Parathyroid adenoma (tissue), 2 donors: ENCODE data around the gene MAP4K4.

ENCODE experiments used
- H2AFZ ChIP-seq: fragments of 300-600 bp; sonication (generic); one replicate; pipeline ENCODE4 v1.7.0; 2017; ENCODE audit warnings: antibody characterized with exemption, mild to moderate bottlenecking
- H3K27ac ChIP-seq: fragments of 300-600 bp; sonication (generic); one replicate; pipeline ENCODE4 v1.7.0; 2017
- H3K27me3 ChIP-seq: fragments of 300-600 bp; sonication (generic); one replicate; pipeline ENCODE4 v1.7.0; 2017; ENCODE audit warnings: low read length; ENCODE audit not compliant: control insufficient read depth, insufficient read depth
- H3K36me3 ChIP-seq: fragments of 300-600 bp; sonication (generic); one replicate; pipeline ENCODE4 v1.7.0; 2017; ENCODE audit warnings: low read length; ENCODE audit not compliant: control insufficient read depth, insufficient read depth
- H3K4me1 ChIP-seq: fragments of 300-600 bp; sonication (generic); one replicate; pipeline ENCODE4 v1.7.0; 2017; ENCODE audit warnings: control low read depth
- H3K4me2 ChIP-seq: fragments of 300-600 bp; sonication (generic); one replicate; pipeline ENCODE4 v1.7.0; 2017; ENCODE audit warnings: low read length
- H3K4me3 ChIP-seq: fragments of 300-600 bp; sonication (generic); one replicate; pipeline ENCODE4 v1.7.0; 2017; ENCODE audit warnings: low read depth, low read length
- H3K79me2 ChIP-seq: fragments of 300-600 bp; sonication (generic); one replicate; pipeline ENCODE4 v1.7.0; 2017; ENCODE audit warnings: control low read depth
- H3K9ac ChIP-seq: fragments of 300-600 bp; sonication (generic); one replicate; pipeline ENCODE4 v1.7.0; 2017; ENCODE audit warnings: mild to moderate bottlenecking
- H3K9me3 ChIP-seq: fragments of 300-600 bp; sonication (generic); one replicate; pipeline ENCODE4 v1.7.0; 2017; ENCODE audit warnings: low read length; ENCODE audit not compliant: control insufficient read depth
- CTCF ChIP-seq: fragments of 300-600 bp; sonication (generic); IDR thresholded peaks from one replicate; pipeline ENCODE4 v1.7.0; 2017; ENCODE audit warnings: antibody characterized with exemption, mild to moderate bottlenecking
- donor health status: primary hyperparathyroidism.

The MAP4K4 gene

GRCh38 chr2:101741775-101742520 is 44.4 kb downstream of the MAP4K4 start:
- Histone ChIP-seq H3K9me3 (no peaks in the 10 kb centered on the region), H2AFZ (no peak overlapping the region), H3K27me3 (no peaks in the 10 kb centered on the region), H3K4me2 (no peak overlapping the region), H3K79me2 (peaks cover 30% of the 10 kb centered on the region), H3K4me3 (no peak overlapping the region), H3K4me1 (peaks cover 17% of the 10 kb centered on the region), H3K36me3 (no peaks in the 10 kb centered on the region), H3K27ac (no peak overlapping the region), H3K9ac (no peak overlapping the region)
- no peak for TF ChIP-seq CTCF

- H3K4me3 ChIP-seq = no peak overlapping the region
- H3K9ac ChIP-seq = no peak overlapping the region
- H3K79me2 ChIP-seq = peaks cover 35% of the 10 kb centered on the region
- H3K9me3 ChIP-seq = no peaks in the 10 kb centered on the region
- no peak for TF ChIP-seq CTCF
- H3K4me1 ChIP-seq = peaks cover 17% of the 10 kb centered on the region
- no peak overlapping the region for H2AFZ ChIP-seq
- H3K27ac ChIP-seq = no peak overlapping the region
- no peaks in the 10 kb centered on the region for H3K36me3 ChIP-seq
- H3K4me2 ChIP-seq = no peak overlapping the region
- H3K27me3 ChIP-seq = no peaks in the 10 kb centered on the region
Measured at GRCh38 chr2:101742547-101742946, 45.0 kb downstream of the MAP4K4 start.

- Histone ChIP-seq H3K27me3 (no peaks in the 10 kb centered on the region), H3K9ac (no peak overlapping the region), H3K4me3 (no peak overlapping the region), H3K9me3 (no peaks in the 10 kb centered on the region), H3K79me2 (peaks cover 32% of the 10 kb centered on the region), H3K27ac (no peak overlapping the region), H3K36me3 (no peaks in the 10 kb centered on the region), H3K4me1 (peaks cover 17% of the 10 kb centered on the region), H2AFZ (no peak overlapping the region), H3K4me2 (no peak overlapping the region)
- no peak for TF ChIP-seq CTCF
Measured at GRCh38 chr2:101743288-101743687, 45.8 kb downstream of the MAP4K4 start.

- H2AFZ ChIP-seq = no peak overlapping the region
- no peak overlapping the region for H3K4me3 ChIP-seq
- H3K9ac ChIP-seq = no peak overlapping the region
- H3K27ac ChIP-seq = no peak overlapping the region
- no peaks in the 10 kb centered on the region for H3K9me3 ChIP-seq
- no peaks in the 10 kb centered on the region for H3K27me3 ChIP-seq
- H3K36me3 ChIP-seq = no peaks in the 10 kb centered on the region
- H3K4me1 ChIP-seq = peaks cover 15% of the 10 kb centered on the region
- no peak overlapping the region for H3K4me2 ChIP-seq
- no peak for TF ChIP-seq CTCF
- peaks cover 32% of the 10 kb centered on the region for H3K79me2 ChIP-seq
Measured at GRCh38 chr2:101744832-101745231, 47.3 kb downstream of the MAP4K4 start.
